Mesenteric fat pad (tissue), 1 donor: Measurements from ENCODE around the gene PRAMEF5. TPM values are rescaled to one million over a fixed set of nuclear protein-coding genes. Genes with fewer than 3 reads are reported as not detected.
"Not testable (repeated sequence)": the region's sequence is repeated elsewhere in the genome, so short reads cannot be mapped to it uniquely, and the experiment has no call there.

Experiments
- DNase-seq: peaks from one replicate; pipeline ENCODE4 v3.0.0-alpha.2; 2020; ENCODE audit warnings: low spot score
- total RNA-seq: library from RNA; stranded (reverse); fragmentation: NEBNext Ultra II Directional; extraction: Animal tissue kit (Norgen Biotek cat#: 25700); gene quantifications from one replicate; pipeline ENCODE4 v1.2.1, GENCODE V29; 2021
- donor health status: DM: yes; HTN: yes; CAD: no.

PRAMEF5 gene
- total RNA-seq, 1 donor from 2014 or later, result not detected

DNA sequence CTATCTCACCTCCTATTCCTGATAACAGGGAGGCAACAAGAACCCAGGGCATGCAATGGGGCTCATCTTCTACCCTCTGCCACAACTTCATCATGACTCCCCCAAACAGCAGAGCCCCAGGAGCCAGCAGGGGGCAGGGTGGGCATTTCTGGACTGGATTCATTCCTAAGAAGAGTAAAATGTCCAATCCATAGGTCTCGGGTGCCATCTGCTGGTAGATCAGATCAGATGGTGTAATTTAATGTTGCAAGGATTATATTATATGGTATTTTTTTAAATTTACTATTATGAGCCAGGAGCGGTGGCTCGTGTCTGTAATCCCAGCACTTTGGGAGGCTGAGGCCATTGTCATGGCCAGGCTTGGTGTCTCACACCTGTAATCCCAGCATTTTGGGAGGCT is 11.1 kb downstream of the PRAMEF5 start:
- not testable (repeated sequence) for DNase-seq

DNA sequence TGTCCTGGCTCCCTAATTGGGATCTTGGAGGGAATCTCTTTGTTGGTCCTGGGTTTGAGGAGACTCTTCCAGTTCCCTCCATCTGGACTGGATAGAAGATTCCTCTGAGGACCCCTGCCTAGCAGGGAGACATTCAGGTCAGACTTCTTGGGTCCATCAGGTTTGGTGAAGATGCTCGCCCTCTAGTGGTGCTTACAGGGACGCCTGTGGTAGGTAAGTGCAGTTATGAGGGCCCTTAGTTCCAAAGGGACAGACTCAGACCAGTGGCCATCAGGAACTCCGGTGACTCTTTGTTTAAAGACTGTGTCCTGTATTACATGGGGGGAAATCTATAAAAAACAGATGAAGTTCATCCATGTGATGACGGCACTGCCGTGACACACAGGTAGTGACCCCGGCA is 23.0 kb downstream of the PRAMEF5 start:
- DNase-seq, result not testable (repeated sequence)

DNA sequence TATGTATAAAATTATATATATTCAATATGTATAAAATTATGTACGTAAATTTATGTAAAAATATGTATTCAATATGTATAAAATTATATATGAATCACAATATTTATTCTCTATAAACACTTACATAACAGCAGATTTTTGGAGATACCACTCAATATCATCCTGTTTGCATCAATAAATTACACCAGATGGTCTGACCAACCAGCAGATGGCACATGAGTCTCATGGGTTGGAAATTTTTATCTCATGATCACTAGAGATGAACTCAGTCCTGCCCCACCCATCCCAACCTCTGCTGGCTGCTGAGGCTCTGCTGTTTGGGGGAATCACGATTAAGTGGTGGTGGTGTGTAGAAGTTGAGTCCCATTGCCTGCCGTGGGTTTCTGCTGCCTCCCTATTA is 25.6 kb downstream of the PRAMEF5 start:
- DNase-seq, result not testable (repeated sequence)

DNA sequence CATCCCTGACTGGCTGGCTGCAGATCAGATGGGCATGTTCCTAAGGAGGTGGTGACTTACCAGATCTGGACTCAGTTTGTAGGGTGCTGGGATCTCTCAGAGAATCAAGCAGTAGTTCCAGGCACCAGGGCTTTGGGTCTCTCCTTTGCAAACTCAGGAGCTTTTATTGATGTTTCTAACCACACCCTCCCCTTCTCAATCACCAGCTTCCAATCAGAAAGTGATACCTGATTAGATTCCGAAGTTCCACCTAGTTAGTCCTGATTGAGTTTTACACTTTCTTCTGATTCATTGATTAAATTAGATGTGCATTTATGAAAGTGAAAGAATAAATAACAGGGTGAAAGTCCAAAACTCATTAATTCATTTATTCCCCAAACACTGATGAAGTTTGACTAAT is 31.0 kb downstream of the PRAMEF5 start, which contains the start of gene PRAMEF8:
Gene PRAMEF8 (minus strand): TSS at position 101 of the 400 bp plus-strand sequence. CDS start 1,046 bp downstream, outside the sequence.
- DNase-seq, result not testable (repeated sequence)

DNA sequence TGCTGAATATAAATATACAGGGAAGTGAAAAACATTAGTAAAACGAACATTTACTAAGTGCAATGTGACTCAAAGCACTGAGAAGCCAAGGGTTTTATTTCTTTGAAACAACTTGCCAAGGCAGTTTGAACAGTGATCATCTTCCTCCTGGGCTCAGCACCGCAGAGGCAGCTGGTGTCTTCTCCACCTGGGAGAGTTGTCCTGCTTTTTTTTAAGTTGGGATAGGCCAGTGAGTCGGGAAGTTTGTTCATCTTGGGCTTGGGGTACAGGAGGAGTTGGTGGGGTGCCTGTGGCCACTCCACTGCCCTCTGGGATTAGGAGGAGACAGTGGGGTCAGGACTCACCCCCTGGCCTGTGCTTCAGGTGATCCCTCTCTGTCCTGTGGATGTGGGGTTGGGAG is 35.0 kb downstream of the PRAMEF5 start:
- DNase-seq, result not testable (repeated sequence)

DNA sequence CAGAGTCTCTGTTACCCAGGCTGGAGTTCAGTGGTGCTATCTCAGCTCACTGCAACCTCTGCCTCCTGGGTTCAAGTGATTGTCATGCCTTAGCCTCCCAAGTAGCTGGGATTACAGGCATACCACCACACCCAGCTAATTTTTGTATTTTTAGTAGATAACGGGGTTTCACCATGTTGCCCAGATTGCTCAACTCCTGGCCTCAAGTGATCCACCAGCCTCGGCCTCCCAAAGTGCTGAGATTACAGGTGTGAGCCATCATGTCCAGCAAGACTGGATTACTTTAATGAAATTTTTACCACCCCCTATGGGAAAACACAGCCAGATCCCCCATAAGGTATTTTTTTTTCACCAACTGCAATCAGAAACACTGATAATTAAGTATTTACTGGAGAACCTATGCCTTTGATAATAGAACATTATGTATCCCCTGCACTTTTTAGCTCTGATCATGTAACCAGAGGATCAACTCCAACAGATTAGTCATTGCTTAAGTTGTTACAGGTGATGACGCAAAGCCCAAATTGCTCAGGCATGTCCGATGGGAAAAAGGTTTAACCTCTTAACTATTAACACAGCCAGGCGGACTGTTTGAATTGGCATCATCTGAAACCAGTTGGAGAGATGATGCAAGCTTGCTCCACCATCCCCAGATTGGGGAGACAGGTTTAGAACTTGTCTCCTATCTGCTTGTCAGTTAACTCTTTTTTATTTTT is 43.4 kb downstream of the PRAMEF5 start:
- not testable (repeated sequence) for DNase-seq

DNA sequence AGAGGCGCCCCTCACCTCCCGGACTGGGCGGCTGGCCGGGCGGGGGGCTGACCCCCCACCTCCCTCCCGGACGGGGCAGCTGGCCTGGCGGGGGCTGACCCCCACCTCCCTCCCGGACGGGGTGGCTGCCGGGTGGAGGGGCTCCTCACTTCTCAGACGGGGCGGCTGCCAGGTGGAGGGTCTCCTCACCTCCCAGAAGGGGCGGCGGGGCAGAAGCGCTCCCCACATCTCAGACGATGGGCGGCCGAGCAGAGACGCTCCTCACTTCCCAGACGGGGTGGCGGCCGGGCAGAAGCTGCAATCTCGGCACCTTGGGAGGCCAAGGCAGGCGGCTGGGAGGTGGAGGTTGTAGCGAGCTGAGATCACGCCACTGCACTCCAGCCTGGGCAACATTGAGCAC is 44.7 kb downstream of the PRAMEF5 start:
- not testable (repeated sequence) for DNase-seq

DNA sequence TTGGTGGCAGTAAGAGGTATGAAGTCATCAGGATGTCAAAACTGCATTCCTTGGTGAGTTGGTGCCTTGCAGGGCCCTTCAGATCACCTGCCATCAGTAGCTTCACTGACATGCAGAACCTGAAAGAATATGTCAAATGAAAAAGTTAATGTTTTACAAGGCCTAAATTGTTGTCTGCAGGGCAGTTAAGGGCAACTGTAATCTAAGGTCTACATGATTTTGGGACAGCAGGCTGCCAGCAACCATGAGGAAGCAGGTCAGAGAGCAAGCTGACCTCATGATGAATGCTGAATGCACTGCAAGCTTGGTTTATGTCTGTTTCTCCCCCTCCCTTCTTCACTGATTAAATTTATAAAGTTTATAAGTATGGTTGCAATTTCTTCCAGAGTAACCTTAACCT is 48.2 kb downstream of the PRAMEF5 start:
- not testable (repeated sequence) for DNase-seq

DNA sequence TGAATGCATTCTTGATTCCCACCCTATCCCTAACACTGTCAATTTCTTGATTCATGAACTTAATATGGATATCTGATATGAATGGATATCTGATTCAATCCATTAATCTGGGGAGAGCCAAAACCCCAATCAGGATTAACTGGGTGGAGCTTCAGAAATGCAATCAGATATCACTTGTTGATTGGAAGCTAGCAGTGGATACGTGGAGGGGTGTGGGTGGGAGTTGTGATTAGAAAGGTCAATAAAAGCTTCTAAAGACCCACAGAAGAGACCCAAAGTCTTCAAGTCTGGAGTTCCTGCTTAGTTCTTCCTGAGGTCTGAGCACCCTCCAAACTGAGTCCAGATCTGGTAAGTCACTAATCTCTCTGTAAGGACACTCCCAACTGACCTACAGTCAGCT is 49.2 kb downstream of the PRAMEF5 start, which contains the start of gene PRAMEF33:
Gene PRAMEF33 (plus strand): TSS at position 301 of the 400 bp plus-strand sequence. CDS start 2,416 bp downstream, outside the sequence.
- not testable (repeated sequence) for DNase-seq

Other genes with a start within 250 kb of the PRAMEF5 start
- gene PRAMEF27, start 197.6 kb upstream of the PRAMEF5 start, total RNA-seq, result not detected
- not detected for gene HNRNPCL3, start 193.4 kb upstream of the PRAMEF5 start, total RNA-seq
- not detected for gene PRAMEF25, start 183.4 kb upstream of the PRAMEF5 start, total RNA-seq
- not detected for gene HNRNPCL2, start 137.3 kb upstream of the PRAMEF5 start, total RNA-seq
- gene PRAMEF26, start 98.2 kb upstream of the PRAMEF5 start, total RNA-seq, result not detected
- not detected for gene HNRNPCL4, start 88.6 kb upstream of the PRAMEF5 start, total RNA-seq
- not detected for gene PRAMEF9, start 82.3 kb upstream of the PRAMEF5 start, total RNA-seq
- gene PRAMEF13, start 52.8 kb upstream of the PRAMEF5 start, total RNA-seq, result not detected
- not detected for gene PRAMEF18, start 28.0 kb upstream of the PRAMEF5 start, total RNA-seq
- not detected for gene PRAMEF8, start 30.9 kb downstream of the PRAMEF5 start, total RNA-seq
- gene PRAMEF33, start 49.3 kb downstream of the PRAMEF5 start, total RNA-seq, result not detected
- not detected for gene PRAMEF15, start 61.4 kb downstream of the PRAMEF5 start, total RNA-seq
- gene PRAMEF14, start 92.9 kb downstream of the PRAMEF5 start, total RNA-seq, result not detected
- not detected for gene PRAMEF19, start 117.7 kb downstream of the PRAMEF5 start, total RNA-seq
- not detected for gene PRAMEF17, start 135.4 kb downstream of the PRAMEF5 start, total RNA-seq
- not detected for gene PRAMEF20, start 156.3 kb downstream of the PRAMEF5 start, total RNA-seq